LNCaP clone FGC (cell line): ENCODE results near the gene C2orf42.

Source experiments
- DNase-seq: peaks from one replicate; pipeline ENCODE4 v3.0.0-alpha.2; 2011; ENCODE audit warnings: low read depth
- H3K4me3 ChIP-seq: 2 replicates; pipeline ENCODE4 v1.5.1; 2011; ENCODE audit warnings: mild to moderate bottlenecking, low read depth, low read length, control low read depth
- CTCF ChIP-seq: IDR thresholded peaks from 2 replicates; pipeline ENCODE4 v1.5.1; 2012; ENCODE audit warnings: mild to moderate bottlenecking; ENCODE audit not compliant: control insufficient read depth, insufficient read depth; ENCODE audit errors: extremely low read depth

The C2orf42 gene

DNA sequence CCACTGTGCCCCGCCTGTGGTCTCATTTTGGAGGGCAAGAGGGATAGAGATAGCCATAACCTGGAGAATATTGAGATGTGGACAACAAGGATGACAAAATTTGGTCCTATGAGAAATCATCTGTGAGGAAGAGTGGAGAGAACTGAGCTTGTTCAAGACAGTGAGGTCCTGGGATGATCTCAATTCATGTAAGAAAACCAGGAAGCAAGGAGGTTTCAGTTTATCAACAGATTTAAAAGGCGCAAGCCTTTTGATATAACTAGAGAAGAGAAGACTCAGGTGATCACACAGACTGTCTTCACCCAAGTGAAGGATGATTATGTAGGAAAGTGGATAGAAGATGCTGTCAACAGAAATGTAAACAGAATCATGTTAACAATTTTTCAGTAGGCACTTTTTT is 64.4 kb downstream of the C2orf42 start:
- no peak for DNase-seq
- no peak for TF ChIP-seq CTCF
- no peak overlapping the region for H3K4me3 ChIP-seq

- no peak for TF ChIP-seq CTCF
- H3K4me3 ChIP-seq: no peak overlapping the region
- DNase-seq: no peak
These were observed 65.3 kb downstream of the C2orf42 start for GRCh38 chr2:70125498-70125898.

DNA sequence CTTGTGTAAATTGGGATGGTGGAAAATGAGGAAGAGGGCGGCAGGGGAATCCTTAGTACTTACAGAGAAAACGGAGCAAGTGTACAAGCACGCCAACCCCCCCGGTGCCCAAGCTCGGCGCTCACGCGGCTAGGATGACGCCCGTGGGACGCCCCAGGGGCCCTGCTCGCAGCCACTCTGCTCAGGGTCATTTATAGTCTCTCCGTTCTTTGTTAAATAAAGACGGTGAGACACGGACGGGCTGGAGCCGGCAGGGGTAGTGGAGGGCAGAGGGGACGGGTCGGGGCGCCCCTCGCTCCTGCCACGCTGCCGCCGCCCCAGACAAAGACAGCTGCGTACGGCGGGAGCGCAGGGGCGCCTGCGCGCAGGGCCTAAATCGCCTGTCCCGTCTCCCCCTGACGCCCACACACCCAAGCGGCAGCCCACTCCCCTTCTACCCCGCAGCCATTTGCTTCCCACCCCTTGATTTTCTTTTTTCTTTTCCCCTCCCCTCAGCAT is 65.8 kb downstream of the C2orf42 start:
- H3K4me3 ChIP-seq: no peak overlapping the region
- no peak for TF ChIP-seq CTCF
- no peak for DNase-seq

DNA sequence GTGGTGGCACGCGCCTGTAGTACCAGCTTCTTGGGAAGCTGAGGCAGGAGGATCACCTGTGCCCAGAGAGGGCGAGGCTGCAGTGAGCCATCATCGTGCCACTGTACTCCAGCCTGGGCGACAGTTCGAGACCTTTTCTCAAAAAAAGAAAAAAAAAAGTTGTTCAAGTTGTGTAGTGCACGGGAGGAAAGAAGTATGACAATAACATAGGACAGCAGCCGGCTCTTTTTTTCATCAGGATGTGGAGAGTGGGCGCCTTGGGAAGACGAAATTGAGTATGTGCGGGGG is 67.0 kb downstream of the C2orf42 start:
- no peak overlapping the region for H3K4me3 ChIP-seq
- DNase-seq: no peak
- TF ChIP-seq CTCF: no peak

- no peak for TF ChIP-seq CTCF
- DNase-seq: no peak
- no peak overlapping the region for H3K4me3 ChIP-seq
These were observed 67.6 kb downstream of the C2orf42 start for GRCh38 chr2:70123051-70123828.

DNA sequence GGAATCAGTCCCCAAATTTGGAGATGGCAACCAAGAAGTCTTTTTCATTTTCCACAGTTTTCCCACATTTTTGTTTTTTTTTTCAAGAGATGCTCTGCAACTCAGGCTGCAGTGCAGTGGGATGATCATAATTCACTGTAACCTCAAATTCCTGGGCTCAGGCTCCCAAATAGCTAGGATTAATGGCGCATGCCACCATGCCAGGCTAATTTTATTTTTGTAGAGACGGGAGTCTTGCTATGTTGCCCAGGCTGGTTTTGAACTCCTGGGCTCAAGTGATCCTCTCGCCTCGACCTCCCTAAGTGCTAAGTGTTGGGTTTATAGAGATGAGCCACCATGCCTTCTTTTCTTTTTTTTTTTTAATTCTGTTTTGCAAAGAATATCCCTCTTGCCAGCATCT is 68.3 kb downstream of the C2orf42 start:
- TF ChIP-seq CTCF: no peak
- DNase-seq: no peak
- no peak overlapping the region for H3K4me3 ChIP-seq
